Measurements from ENCODE around the gene OAS1. TPM values are rescaled to one million over a fixed set of nuclear protein-coding genes. Genes with fewer than 3 reads are reported as not detected.

The OAS1 gene
- total and polyA plus RNA-seq, 2 donors (not counting 3 experiments of a cell fraction or from before 2014, with no cell fraction given) = 5.7 to 6.4 TPM

- Histone ChIP-seq H2AFZ (ENCODE audit: low read depth, low read length) (no peak overlapping the region), H3K9me1 (replicated peaks; ENCODE audit: control insufficient read depth, extremely low read depth, insufficient read depth, low read length) (no peaks in the 10 kb centered on the region), H3K9ac (replicated peaks; ENCODE audit: extremely low read depth, insufficient read depth, low read length) (no peak overlapping the region), H3K27ac (ENCODE audit: insufficient read depth, low read depth, low read length) (no peak overlapping the region), H3K4me2 (ENCODE audit: insufficient read depth, low read length) (no peak overlapping the region), H3K79me2 (ENCODE audit: control insufficient read depth, insufficient read depth, low read length) (no peaks in the 10 kb centered on the region), H3K4me1 (ENCODE audit: control insufficient read depth, extremely low read depth, insufficient read depth, low read length) (no peaks in the 10 kb centered on the region), H3K9me3 (replicated peaks; ENCODE audit: control insufficient read depth, insufficient read depth, low read length) (no peaks in the 10 kb centered on the region), H4K20me1 (replicated peaks; ENCODE audit: control insufficient read depth, extremely low read depth, insufficient read depth, low read length) (no peaks in the 10 kb centered on the region), H3K27me3 (ENCODE audit: control insufficient read depth in 2 of 2, insufficient read depth in 2 of 2, low read length in 2 of 2) (no peaks in the 10 kb centered on the region), H3K4me3 (replicated peaks in 1 of 3; ENCODE audit: insufficient read depth in 1 of 3, low read depth in 1 of 3, low read length in 3 of 3) (no peak overlapping the region), H3K36me3 (ENCODE audit: control insufficient read depth in 2 of 2, extremely low read depth in 1 of 2, insufficient read depth in 2 of 2, low read length in 2 of 2) (no peaks in the 10 kb centered on the region)
- no TSS peak for BruUV-seq (replicated peaks)
- intact Hi-C loops (cut with micrococcal nuclease) = no loop called here
- CTCF ChIA-PET = no interaction called here
- dilution Hi-C loops (cut with MboI; ENCODE audit: extremely low pct_ligation_motif_present, low sequenced_read_pairs) = no loop called here
- TF ChIP-seq MYC (IDR thresholded peaks at IDR 0.05; ENCODE audit: low read depth, low read length) (no peak), MAX (IDR thresholded peaks at IDR 0.05; ENCODE audit: insufficient read depth, insufficient read length) (no peak), CTCF (IDR thresholded peaks at IDR 0.05; ENCODE audit: extremely low read depth in 1 of 2, insufficient read depth in 1 of 2, low read depth in 1 of 2, low read length in 2 of 2) (no peak), GATA2 (IDR thresholded peaks at IDR 0.05; ENCODE audit: insufficient read depth, insufficient read length, low read depth, low read length) (no peak), POLR2AphosphoS5 (IDR thresholded peaks at IDR 0.05; ENCODE audit: insufficient read depth, low read depth, low read length) (no peak), EZH2 (IDR thresholded peaks at IDR 0.05; ENCODE audit: borderline replicate concordance, low read depth, low read length, severe bottlenecking) (no peak), POLR2A (IDR thresholded peaks at IDR 0.05; ENCODE audit: low read depth, low read length) (no peak), JUN (IDR thresholded peaks at IDR 0.05; ENCODE audit: borderline replicate concordance, insufficient read depth, insufficient read length, low read depth) (no peak), FOS (IDR thresholded peaks at IDR 0.05; ENCODE audit: borderline replicate concordance, insufficient read depth, low read length) (no peak)
- DNase-seq (ENCODE audit: low read depth, low spot score) = no peak
- POLR2A ChIA-PET = no interaction called here
- FAIRE-seq = no peak
Measured at GRCh38 chr12:112946236-112947000, 39.7 kb downstream of the OAS1 start.

All from endothelial cell of umbilical vein (primary cell).